Coronary artery (tissue), 2 donors: ENCODE results near the gene EPS8.

Experiments used
- DNase-seq: peaks from one replicate; pipeline ENCODE4 v3.0.0-alpha.2; 2017; ENCODE audit warnings: low spot score
- H3K27ac ChIP-seq, 2 donors: fragments of 200-600 bp; sonication (generic); one replicate each; pipeline ENCODE4 v1.5.1; 2016 to 2019
- H3K4me3 ChIP-seq: fragments of 200-600 bp; sonication (generic); 2 replicates; pipeline ENCODE4 v1.5.1; 2016; ENCODE audit warnings: mild to moderate bottlenecking, moderate library complexity
- CTCF ChIP-seq: fragments of 200-600 bp; sonication (generic); IDR thresholded peaks from one replicate; pipeline ENCODE4 v1.5.1; 2019; ENCODE audit warnings: antibody characterized with exemption

EPS8 gene

GRCh38 chr12:15636060-15636890 lies 152.9 kb downstream of the EPS8 start:
- no peak overlapping the region for H3K27ac ChIP-seq
- TF ChIP-seq CTCF: no peak
- DNase-seq: no peak
- H3K4me3 ChIP-seq: no peak overlapping the region

GRCh38 chr12:15634010-15634683 lies 155.0 kb downstream of the EPS8 start:
- no peak for TF ChIP-seq CTCF
- Histone ChIP-seq H3K27ac (peak overlapping the region; percentile 3 to 60), H3K4me3 (no peak overlapping the region)
- DNase-seq: no peak

- DNase-seq: no peak
- TF ChIP-seq CTCF: no peak
- Histone ChIP-seq H3K27ac (peak overlapping the region; percentile 3 to 60), H3K4me3 (no peak overlapping the region)
These were observed 156.0 kb downstream of the EPS8 start for GRCh38 chr12:15633201-15633600.

- H3K4me3 ChIP-seq: no peak overlapping the region
These were observed 156.5 kb downstream of the EPS8 start for GRCh38 chr12:15632708-15633107.

GRCh38 chr12:15631007-15631715 lies 158.0 kb downstream of the EPS8 start:
- Histone ChIP-seq H3K4me3 (no peak overlapping the region), H3K27ac (peak overlapping the region; percentile 79 to 87)
- no peak for TF ChIP-seq CTCF
- no peak for DNase-seq

More at GRCh38 chr12:15632708-15633107, 156.5 kb downstream of the EPS8 start:
- H3K27ac ChIP-seq: peak overlapping the region; percentile 17 to 60
- no peak for TF ChIP-seq CTCF
- no peak for DNase-seq

- H3K27ac ChIP-seq: peak overlapping the region; percentile 79 to 87
- no peak overlapping the region for H3K4me3 ChIP-seq
These were observed 159.4 kb downstream of the EPS8 start for GRCh38 chr12:15629761-15630160.

More at GRCh38 chr12:15629761-15630160, 159.4 kb downstream of the EPS8 start:
- TF ChIP-seq CTCF: no peak
- DNase-seq: no peak
